T-helper 2 cell treated with Interferon-gamma antibody and Interleukin-4, amounts not matched to agents 100 ng/mL and 5 ng/mL, for 36 hours (primary cell): Measurements from ENCODE around the gene SPNS3. TPM values are rescaled to one million over a fixed set of nuclear protein-coding genes. Genes with fewer than 3 reads are reported as not detected.

Experiments
- total RNA-seq: library from RNA; stranded (reverse); gene quantifications from 2 replicates; pipeline ENCODE4 v1.2.3, GENCODE V29; 2022

Gene SPNS3
- total RNA-seq, 1 donor from 2014 or later: 10.6 TPM

Other genes with a start within 250 kb of the SPNS3 start
- 74.3 and 76.4 TPM in 2 replicates for gene ANKFY1, start 170.0 kb upstream of the SPNS3 start, total RNA-seq
- gene UBE2G1, start 67.3 kb upstream of the SPNS3 start, total RNA-seq: 78.4 and 83.9 TPM in 2 replicates
- gene SPNS2, start 64.9 kb downstream of the SPNS3 start, total RNA-seq: 0.36 and 0.64 TPM in 2 replicates
- 87.6 and 88.7 TPM in 2 replicates for gene MYBBP1A, start 121.4 kb downstream of the SPNS3 start, total RNA-seq
- gene GGT6, start 126.6 kb downstream of the SPNS3 start, total RNA-seq: 0.07 TPM in 1 of 2 replicates, not detected in the other
- not detected in 2 replicates for gene SMTNL2, start 150.6 kb downstream of the SPNS3 start, total RNA-seq
- gene ALOX15, start 207.7 kb downstream of the SPNS3 start, total RNA-seq: not detected in 2 replicates